GM19035 (cell line): ENCODE measurements around the gene TMC3.
"Not testable (repeated sequence)": the region's sequence is repeated elsewhere in the genome, so short reads cannot be mapped to it uniquely, and the experiment has no call there.

ENCODE experiments used
- ATAC-seq: cut with Tn5 transposase; IDR thresholded peaks from one replicate; pipeline ENCODE4 v1.9.1; 2021; ENCODE audit not compliant: unreplicated experiment

Gene TMC3

DNA sequence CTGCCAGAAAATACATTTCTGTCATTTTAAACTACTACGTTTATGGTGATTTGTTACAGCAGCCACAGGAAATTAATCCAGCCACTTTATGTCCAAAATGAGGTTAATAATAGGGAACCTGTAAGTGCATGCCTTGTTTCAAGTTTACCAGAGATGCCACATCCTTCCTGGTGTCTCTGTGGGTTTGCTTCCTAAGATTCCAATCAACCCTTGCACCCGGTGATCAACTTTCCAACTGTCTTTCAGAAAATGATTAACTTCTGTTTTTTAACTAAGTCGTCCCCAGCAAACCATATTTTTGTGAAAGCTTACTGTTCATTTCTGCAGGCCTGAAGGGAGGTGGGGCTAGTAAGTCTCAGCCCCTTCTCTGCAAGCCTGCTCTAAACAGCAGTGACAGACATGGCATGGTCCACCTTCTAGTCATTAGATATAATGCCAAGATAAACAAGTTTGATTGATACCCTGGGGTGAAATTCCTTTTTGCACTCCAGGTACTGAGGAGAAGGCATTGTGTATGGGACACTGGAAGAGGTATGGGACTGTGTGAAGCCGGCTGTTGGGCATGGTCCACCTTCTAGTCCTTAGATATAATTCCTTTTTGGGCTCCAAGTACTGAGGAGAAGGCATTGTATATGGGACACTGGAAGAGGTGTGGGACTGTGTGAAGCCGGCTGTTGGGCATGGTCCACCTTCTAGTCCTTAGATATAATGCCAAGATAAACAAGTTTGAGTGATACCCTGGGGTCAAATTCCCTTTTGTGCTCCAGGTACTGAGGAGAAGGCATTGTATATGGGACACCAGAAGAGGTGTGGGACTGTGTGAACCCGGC is 11.1 kb upstream of the TMC3 start:
- no peak for ATAC-seq

DNA sequence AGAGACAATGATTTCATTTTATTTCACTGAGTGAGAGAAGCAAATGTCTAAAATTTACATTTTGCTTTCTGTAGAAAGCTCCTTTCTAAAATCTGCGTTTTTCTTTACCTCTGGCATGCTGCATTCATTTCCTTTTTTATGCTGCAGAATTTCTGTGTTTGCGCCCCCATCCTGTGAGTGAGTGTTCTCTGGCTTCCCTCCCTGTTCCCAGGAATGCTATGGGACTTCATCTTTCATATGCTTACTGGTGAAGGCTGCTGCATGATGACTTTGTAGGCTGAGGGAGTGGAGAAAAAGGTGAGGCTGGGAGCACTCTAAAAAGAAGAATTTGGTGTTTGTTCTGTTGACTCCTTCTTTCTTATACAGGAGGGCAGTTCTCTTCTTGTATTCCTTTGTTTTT is 7.7 kb upstream of the TMC3 start:
- no peak for ATAC-seq

DNA sequence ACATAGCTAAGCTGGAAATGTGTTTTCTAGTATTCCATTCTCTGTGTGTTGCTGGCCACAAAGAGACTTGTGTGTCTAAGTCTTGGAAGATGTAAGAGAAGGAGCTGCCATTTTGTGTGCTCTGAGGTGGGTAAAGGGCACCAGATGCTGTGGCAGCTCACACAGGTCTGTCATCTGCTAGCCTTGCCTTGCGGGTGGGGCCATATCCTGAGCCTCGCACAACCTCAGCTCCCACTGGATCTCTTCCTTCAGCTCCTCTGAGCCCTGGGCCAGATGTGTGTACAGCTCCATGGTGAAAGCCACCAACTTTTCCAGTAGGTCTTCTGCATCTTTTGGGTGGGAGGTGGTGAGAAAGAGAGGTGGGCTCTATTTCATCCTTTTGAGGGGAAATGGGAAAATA is 6.7 kb upstream of the TMC3 start:
- ATAC-seq, result no peak

DNA sequence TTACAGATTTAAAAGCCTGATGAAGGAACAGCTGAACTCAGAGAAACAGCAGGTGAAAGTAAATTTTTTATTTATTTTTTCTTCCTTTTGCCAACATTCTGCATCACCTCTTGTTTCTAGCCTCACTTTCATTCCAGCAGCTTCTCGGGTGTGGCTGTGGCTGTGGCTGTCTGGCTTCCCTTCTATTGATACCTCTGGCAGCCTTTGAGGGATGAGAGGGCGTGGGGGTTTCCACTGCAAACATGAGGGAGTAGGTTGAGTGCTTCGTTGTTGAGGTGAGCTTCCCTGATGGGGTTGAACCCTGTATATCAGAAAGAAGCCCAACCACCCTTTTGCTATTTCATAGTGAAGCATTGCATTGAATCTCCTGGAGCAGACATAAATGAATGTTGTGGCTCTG is 6.2 kb upstream of the TMC3 start:
- no peak for ATAC-seq

DNA sequence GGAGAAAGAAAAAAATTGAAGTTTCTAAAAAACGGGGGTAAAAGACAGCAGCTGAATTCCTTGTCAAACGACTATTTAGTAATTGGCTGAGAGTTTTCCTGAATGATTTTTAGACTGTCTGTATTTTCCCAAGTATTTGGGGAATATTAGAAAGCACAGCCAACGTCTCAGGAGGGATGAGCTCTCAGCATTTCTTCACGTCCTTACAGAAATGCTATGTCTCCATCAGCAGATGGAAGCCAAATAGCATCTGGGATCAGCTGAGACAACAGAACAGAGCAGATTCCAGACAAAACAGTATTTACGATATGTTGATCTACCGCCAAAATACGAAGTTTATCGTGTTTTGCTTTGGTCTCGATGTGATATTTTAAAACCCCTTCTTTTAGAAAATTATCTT is 5.3 kb upstream of the TMC3 start:
- no peak for ATAC-seq

DNA sequence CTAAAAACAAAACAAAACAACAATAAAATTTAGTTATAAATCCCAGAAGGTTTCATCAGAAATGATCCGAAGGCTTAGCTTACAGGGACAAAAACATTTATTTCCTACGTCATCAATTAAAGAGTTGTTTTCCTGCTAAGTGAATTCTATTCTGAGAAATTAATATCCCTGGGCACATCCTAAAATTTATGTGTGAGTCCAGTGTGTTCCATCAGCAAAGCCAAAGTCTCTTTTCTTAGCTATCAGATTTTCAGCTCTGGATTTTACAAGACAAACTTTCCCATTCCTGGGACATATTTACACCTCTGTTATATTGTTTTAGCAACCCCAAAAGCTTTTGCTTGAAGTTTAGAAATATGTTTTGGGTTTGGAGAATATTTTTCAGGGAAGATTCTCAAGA is 4.4 kb upstream of the TMC3 start:
- ATAC-seq, result no peak

DNA sequence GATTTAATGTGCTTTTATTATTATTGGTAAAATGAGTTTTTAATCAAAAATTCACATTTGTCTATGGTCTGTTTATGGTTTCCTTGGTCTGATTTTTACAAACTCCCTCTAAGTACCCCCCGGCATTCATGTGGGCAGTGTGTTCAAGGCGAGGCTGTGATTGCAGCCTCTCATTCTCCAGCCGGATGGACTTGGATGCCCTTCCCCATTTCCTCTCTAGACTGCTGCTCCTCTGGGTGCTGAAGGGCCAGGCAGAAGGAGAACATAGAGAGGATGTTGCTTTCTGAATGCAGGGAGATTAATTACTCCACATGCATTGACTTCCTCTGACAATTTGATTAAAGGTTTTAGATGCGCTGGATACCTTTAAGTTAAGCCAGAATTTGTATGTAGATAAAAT is 3.9 kb upstream of the TMC3 start:
- no peak for ATAC-seq

DNA sequence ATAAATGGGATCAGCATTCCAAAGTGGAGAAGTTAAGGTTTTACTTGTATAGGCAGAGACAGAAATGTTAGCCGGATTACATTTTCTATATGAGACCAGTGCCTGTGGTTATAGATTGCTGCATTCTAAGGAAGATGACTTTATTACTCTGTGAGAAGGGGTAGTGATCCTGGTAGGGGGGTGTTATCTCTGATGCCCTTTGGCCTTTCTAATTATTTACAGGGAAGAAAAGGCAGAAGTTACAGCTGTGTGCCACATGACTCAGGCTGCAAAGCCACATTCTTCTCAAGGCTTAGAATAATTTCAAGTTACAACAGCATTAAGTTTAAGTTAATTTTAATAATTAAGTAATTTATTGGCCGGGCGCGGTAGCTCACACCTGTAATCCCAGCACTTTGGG is 2.2 kb upstream of the TMC3 start:
- ATAC-seq, result no peak

DNA sequence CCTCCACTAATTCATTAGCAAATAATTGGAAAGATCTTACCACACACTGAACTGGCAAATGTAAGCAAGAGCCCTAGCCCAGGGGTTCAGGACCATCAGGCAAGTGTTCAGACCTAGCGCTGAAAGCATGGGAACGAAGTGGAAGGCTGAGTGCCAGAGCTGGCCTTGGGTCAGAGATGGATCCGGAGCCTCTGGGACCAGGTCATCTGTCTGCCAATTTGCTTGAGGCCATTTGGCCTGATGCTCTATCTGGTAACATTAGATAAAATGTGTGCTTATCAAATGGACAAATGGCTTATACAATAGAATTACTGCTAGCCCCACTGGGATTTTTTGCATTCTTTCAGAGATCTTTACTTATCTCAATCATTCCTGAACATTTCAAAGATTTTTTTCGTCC is 1.4 kb upstream of the TMC3 start:
- no peak for ATAC-seq

DNA sequence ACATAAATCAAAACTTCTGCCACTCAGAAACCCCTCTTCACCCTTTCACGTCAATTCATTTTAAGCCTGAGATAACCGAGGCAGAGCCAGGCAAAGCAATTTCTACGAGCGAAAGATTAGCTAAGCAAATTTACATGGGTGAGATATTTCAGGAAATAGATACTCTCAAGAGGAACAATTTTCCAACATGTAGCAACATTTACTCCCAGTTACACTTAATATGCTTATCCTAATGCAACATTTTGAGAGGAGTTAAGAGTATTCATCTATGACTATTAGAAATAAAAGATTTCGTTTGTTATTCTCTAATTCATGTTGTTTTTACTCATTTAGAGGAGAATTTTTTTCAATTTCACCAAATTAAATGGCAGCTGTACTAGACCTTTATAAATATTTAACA is 837 bp downstream of the TMC3 start:
- ATAC-seq, result no peak

DNA sequence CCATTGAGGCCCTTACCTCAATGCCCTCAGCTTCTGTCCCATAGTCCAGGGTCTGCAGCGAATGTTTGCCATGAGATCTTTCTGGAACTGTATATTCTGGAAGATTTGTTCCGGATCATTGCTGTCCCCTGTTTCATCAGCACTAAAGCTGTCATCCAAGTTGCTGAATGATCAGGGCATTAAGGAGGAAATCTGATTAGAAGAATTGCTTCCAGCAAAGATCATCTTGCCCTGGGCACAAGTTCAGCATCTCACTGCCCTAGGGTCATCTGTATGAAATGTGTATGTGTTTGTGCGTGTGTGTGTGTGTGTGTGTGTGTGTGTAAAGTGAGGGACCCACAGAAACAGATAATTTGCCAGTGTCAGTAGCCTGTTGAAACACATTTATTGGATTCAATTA is 1.4 kb downstream of the TMC3 start:
- no peak for ATAC-seq

DNA sequence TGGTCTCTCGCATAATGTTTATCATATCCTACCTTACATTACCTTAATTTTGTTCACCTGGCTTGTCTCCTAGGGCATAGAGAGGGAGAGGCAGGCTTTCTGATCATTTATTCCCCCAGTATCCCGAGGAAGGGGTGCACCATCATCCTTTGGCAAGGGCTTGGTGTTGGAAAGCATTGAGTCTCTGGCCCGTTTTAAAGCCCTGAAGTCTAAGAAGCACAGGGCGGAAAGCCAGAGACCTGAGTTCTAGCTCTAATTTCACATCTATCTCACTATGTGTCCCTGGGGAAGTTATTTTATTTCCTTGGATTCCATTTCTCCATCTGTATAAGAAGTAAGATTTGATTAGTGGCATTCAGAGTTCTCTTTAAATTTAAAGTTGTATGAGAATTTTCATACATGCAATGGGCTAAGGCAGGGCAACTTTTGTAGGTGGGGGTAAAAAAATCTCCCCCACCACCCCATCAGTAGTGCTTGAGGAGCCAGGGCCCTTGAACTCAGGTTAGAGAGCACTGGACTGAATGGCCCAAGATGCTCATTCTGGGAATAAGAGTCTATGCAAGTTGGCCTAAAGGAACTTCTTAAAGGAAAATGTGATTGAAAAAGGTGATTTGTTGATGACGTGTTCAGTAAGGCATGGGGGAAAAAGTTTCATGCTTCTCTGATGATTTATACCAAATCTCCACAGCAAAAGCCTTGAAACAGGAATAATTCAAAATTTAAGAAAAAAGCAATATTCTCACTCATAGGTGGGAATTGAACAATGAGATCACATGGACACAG is 10.1 kb downstream of the TMC3 start:
- ATAC-seq, result no peak

DNA sequence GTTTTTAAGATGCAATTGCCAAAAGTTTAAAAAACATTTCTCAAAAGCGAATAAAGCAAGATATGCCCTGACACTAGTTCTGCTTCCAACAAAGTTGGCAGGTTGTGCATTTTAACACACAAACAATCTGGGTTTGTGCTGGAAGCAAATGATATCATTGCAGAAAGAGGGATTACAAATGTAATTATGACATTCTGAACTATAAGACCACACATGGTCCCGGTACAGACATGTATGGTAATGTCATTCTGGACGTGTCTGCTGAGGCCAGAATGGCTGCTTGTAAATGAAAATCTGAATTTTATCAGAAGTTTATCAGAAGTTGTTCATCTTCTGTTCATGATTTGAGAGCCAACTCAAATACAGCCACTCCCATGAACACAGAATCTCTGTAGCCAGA is 10.7 kb downstream of the TMC3 start:
- ATAC-seq, result no peak

DNA sequence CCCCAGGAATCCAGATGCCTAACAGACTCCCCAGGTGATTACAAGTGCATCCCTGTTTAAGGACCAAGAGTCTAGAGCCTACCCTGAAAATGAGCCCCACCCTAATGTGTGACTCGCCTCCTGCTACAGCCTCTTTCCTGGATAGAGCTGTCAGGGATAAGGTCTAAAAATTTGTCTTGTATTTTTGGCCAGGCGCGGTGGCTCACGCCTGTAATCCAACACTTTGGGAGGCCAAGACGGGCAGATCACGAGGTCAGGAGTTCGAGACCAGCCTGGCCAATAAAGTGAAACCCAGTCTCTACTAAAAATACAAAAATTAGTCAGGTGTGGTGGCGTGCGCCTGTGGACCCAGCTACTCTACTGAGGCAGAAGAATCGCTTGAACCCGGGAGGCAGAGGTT is 11.2 kb downstream of the TMC3 start:
- no peak for ATAC-seq

DNA sequence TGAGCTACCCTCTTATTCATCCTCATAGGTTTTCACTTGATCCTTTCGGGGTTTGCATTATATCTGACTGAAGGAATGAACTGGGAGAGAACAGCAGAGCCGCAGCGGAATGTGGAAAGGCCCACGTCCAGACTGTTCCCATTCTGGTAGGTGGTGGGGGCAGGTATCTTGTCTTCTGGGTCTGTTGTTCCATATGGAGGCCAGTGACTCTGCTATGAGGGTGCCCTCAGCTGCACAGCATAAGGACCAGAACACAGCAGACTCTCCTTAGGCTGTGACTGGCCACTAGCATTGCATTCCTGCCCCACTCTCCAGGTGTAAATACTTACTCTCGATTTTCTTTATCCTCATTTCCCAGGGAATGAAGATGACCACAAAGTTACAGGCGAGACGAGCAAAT is 12.1 kb downstream of the TMC3 start:
- ATAC-seq, result no peak

DNA sequence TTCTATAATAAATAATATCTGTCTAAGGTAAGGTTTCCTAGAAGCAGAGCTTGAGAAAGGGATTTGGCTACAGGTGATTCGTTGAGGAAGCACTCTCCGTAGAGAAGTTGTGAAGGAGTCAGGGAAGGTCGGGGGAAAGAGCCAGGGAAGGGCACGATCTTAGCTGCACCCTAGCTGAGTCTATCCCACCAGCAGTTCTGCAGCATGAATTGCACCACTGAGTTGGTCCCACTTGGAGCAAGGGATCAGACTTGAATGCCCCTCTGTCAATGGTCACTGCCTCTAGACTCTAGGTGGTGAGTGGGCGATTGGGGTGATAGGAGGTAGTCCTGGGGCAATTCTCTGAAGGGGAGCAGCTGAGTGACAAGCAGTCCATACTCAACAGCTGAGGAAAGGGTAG is 13.5 kb downstream of the TMC3 start:
- ATAC-seq, result no peak

DNA sequence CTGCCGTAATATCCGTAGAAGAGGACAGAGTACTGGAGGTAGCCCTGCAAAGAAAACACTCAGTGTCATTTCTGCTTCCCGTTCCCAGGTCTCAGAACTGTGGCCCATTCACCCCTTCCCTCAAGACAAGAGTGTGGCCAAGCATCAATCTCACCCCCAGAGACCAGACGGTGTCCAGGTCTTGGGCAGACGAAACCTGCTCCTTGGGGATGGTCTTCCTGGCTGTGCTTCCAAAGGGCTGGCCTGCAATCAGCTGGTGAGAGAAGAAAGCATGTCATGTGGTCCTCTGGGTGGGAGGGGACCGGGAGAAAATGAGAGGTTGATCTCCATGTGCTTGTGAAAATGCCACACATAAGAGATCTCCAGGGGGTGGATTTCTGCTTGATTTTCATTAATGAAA is 15.8 kb downstream of the TMC3 start:
- no peak for ATAC-seq

DNA sequence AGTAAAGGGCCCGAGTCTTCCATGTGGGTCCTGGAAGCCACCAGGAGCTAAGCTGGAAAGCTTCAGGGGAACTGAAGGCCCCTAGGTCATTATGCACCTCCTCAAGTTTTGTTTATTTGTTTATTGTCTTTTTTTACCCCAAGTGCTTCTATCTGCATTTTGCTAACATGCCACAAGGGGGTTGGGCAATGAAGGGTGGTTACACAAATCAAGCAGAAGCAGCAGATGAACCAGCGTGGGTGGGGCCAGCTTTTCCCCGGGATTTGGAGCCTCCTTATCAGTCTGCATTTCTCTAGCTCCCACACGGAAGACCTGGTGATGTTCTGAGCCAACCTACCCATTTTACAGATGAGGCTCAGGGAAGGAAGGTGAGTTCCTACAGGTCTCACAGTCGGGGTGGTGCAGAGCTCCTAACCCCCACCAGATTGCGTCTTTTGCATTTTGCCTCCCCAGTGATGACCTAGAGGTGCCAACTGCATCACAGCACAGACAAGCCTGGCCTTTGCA is 16.8 kb downstream of the TMC3 start:
- no peak for ATAC-seq

DNA sequence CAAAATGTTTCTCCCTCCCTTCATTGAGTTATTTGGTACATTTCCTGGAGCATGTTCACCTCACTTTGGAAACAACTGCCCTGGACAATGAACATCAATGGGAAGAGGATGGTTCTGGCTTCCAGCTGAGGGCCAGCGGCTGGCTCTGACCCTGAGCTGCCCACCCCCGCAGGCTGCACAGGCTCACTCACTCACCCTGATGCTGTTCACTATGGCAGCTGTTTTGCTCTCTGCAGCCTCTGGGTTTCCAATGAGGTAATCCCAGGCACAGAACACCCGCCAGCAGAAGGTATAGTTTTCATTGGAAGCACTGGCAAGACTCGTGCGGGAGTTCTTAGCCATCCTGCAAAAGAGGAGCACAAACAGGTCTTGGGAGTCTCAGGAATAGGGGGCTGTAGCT is 17.8 kb downstream of the TMC3 start:
- no peak for ATAC-seq

DNA sequence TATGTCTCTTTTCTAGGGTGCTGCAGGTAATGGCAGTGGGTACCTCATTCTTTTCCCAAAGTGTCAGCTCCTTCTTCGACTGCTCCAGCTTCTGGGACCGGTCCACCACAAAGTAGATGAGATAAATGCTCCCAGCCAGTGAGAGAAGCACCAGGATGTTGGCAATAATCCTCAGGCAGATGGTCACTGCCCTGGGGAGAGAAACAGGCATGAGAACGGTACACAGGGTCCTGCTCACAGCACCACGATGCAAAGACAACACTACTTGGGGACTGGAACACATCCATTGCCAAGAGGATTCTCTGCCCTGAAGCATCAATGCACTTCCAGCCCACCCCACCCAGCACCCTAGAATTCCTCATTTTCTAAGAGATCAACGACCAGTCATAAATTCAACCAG is 22.4 kb downstream of the TMC3 start:
- ATAC-seq, result no peak

DNA sequence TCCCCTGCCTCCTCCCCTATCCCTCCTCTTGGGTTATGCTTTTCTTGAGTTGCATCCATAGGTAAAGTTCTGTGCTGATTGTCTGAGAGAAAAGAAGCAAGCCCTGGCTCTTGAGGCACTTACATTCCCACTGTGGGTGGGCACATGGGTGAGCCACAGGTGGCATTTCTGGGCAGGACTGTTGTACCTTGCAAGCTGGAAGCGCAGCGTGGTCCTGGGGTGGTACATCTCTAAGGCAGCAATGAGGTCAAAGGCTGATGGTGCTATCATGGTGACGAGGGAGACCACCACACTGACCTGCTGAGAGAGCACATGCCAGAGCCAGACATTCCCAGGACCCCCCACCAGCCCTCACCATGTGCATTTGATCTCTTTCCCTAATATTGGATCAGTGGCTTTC is 24.7 kb downstream of the TMC3 start:
- ATAC-seq, result no peak

DNA sequence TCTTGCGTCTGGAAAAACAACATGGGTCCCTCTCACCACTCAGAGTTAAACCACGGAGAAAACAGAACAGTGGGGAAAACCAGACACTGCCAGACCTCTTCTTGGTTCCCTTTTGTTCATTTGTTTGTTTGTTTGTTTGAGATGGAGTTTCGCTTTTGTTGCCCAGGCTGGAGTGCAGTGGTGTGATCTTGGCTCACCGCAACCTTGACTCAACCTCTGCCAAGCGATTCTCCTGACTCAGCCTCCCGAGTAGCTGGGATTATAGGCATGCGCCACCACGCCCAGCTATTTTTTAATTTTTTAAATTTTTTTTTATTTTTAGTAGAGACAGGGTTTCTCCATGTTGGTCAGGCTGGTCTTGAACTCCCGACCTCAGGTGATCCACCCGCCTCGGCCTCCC is 25.3 kb downstream of the TMC3 start:
- ATAC-seq, result not testable (repeated sequence)
